Mesenchymal stem cell (in vitro differentiated cells and primary cell): ENCODE measurements around the gene PARPBP.
A peak's percentile ranks its signal among the peaks of the same experiment; 100 is the strongest.

Source experiments
- DNase-seq: peaks from one replicate; pipeline ENCODE4 v3.0.0-alpha.2; 2013
- H2AFZ ChIP-seq: one replicate; pipeline ENCODE4 v1.6.1; 2013; ENCODE audit warnings: low read depth, mild to moderate bottlenecking, control low read depth, inconsistent platforms, low read length, moderate library complexity
- H2AK5ac ChIP-seq: 2 replicates; pipeline ENCODE4 v1.6.1; 2013; ENCODE audit warnings: low read length, moderate library complexity, mild to moderate bottlenecking, inconsistent platforms; ENCODE audit not compliant: severe bottlenecking
- H2BK120ac ChIP-seq: one replicate; pipeline ENCODE4 v1.6.1; 2013; ENCODE audit warnings: low read depth, mild to moderate bottlenecking, inconsistent platforms, low read length, moderate library complexity
- H2BK12ac ChIP-seq, 2 experiments: one replicate each; pipeline ENCODE4 v1.6.1; 2013; ENCODE audit warnings: inconsistent platforms in 2 of 2, low read length in 2 of 2, mild to moderate bottlenecking in 2 of 2, moderate library complexity in 2 of 2, control low read depth in 1 of 2
- H2BK15ac ChIP-seq: one replicate; pipeline ENCODE4 v1.6.1; 2013; ENCODE audit warnings: mild to moderate bottlenecking, low read depth, inconsistent platforms; ENCODE audit not compliant: poor library complexity, severe bottlenecking
- H2BK5ac ChIP-seq: 2 replicates; pipeline ENCODE4 v1.6.1; 2013; ENCODE audit warnings: low read depth, mild to moderate bottlenecking, low read length, control low read depth, inconsistent platforms; ENCODE audit not compliant: poor library complexity, severe bottlenecking
- H3K14ac ChIP-seq, 2 experiments: one replicate each; pipeline ENCODE4 v1.6.1; 2013; ENCODE audit warnings: inconsistent platforms in 2 of 2, low read length in 2 of 2, control low read depth in 1 of 2, mild to moderate bottlenecking in 1 of 2, moderate library complexity in 1 of 2
- H3K18ac ChIP-seq, 2 experiments: one replicate each; pipeline ENCODE4 v1.6.1; 2013; ENCODE audit warnings: inconsistent platforms in 2 of 2, low read length in 2 of 2, control low read depth in 1 of 2, low read depth in 1 of 2, mild to moderate bottlenecking in 1 of 2
- H3K23ac ChIP-seq, 2 experiments: one replicate each; pipeline ENCODE4 v1.6.1; 2013; ENCODE audit warnings: inconsistent platforms in 2 of 2, low read length in 2 of 2, mild to moderate bottlenecking in 2 of 2, moderate library complexity in 2 of 2, control low read depth in 1 of 2
- H3K27ac ChIP-seq: 2 replicates; pipeline ENCODE4 v1.5.1; 2013; ENCODE audit warnings: mild to moderate bottlenecking, moderate library complexity, low read length, control low read depth, inconsistent platforms; ENCODE audit not compliant: poor library complexity, severe bottlenecking
- H3K27me3 ChIP-seq, 2 experiments: 2 replicates each; pipeline versions ENCODE4 v1.6.1 to v1.7.0; 2013; ENCODE audit warnings: low read length in 2 of 2, mild to moderate bottlenecking in 2 of 2, moderate library complexity in 2 of 2, control low read depth in 1 of 2, inconsistent platforms in 1 of 2; ENCODE audit not compliant: control insufficient read depth in 1 of 2, insufficient read depth in 1 of 2
- H3K36me3 ChIP-seq, 2 experiments: 2 replicates each; pipeline versions ENCODE4 v1.6.1 to v1.7.0; 2013; ENCODE audit warnings: low read length in 2 of 2, control low read depth in 1 of 2, inconsistent platforms in 1 of 2, low read depth in 1 of 2, mild to moderate bottlenecking in 1 of 2; ENCODE audit not compliant: insufficient read depth in 2 of 2, control insufficient read depth in 1 of 2
- H3K4ac ChIP-seq, 2 experiments: one replicate each; pipeline ENCODE4 v1.6.1; 2013; ENCODE audit warnings: inconsistent platforms in 2 of 2, low read length in 2 of 2, mild to moderate bottlenecking in 2 of 2, moderate library complexity in 2 of 2, control low read depth in 1 of 2, low read depth in 1 of 2
- H3K4me1 ChIP-seq: 2 replicates; pipeline ENCODE4 v1.6.1; 2013; ENCODE audit warnings: low read depth, low read length, control low read depth; ENCODE audit not compliant: control insufficient read depth, insufficient read depth
- H3K4me2 ChIP-seq: 2 replicates; pipeline ENCODE4 v1.6.1; 2013; ENCODE audit warnings: low read length, mild to moderate bottlenecking, inconsistent platforms; ENCODE audit not compliant: poor library complexity, severe bottlenecking
- H3K4me3 ChIP-seq, 2 experiments: 2 replicates each; pipeline versions ENCODE4 v1.5.1 to v1.7.0; 2013; ENCODE audit warnings: low read length in 2 of 2, mild to moderate bottlenecking in 2 of 2, control low read depth in 1 of 2, low read depth in 1 of 2; ENCODE audit not compliant: insufficient read depth in 1 of 2
- H3K79me1 ChIP-seq: replicated peaks from 2 replicates; pipeline ENCODE4 v1.6.1; 2013; ENCODE audit warnings: mild to moderate bottlenecking, control low read depth, low read length, inconsistent platforms; ENCODE audit not compliant: poor library complexity, severe bottlenecking
- H3K9ac ChIP-seq: 2 replicates; pipeline ENCODE4 v1.7.0; 2013; ENCODE audit warnings: mild to moderate bottlenecking, low read length, moderate library complexity
- H3K9me3 ChIP-seq: 2 replicates; pipeline ENCODE4 v1.7.0; 2013; ENCODE audit warnings: mild to moderate bottlenecking, low read length; ENCODE audit not compliant: control insufficient read depth
- H4K8ac ChIP-seq: one replicate; pipeline ENCODE4 v1.6.1; 2013; ENCODE audit warnings: inconsistent platforms, mild to moderate bottlenecking, low read length, moderate library complexity
- H4K91ac ChIP-seq: one replicate; pipeline ENCODE4 v1.6.1; 2013; ENCODE audit warnings: mild to moderate bottlenecking, low read length, inconsistent platforms
- WGBS: methylation state at CpG from one replicate; pipeline ENCODE4 v1.1.7; 2013; ENCODE audit warnings: mixed read lengths; 5-methylcytosine and 5-hydroxymethylcytosine counted together

PARPBP gene

GRCh38 chr12:102197789-102198188 is 77.8 kb downstream of the PARPBP start, which contains the start of gene PMCH:
PMCH (minus strand) TSS chr12:102197833; CDS start chr12:102197770, 63 bp downstream.
- Histone ChIP-seq H2BK120ac (no peak within 1 kb of the TSS), H3K14ac (no peak within 1 kb of the TSS), H4K8ac (no peak within 1 kb of the TSS), H2AK5ac (no peak within 1 kb of the TSS), H2AFZ (no peak within 1 kb of the TSS), H3K4ac (no peak within 1 kb of the TSS), H3K23ac (no peak within 1 kb of the TSS), H3K9ac (no peak within 1 kb of the TSS), H3K4me1 (no peaks in the 10 kb centered on the region), H3K79me1 (no peaks in the 10 kb centered on the region), H2BK15ac (no peak within 1 kb of the TSS), H3K18ac (no peak within 1 kb of the TSS), H3K4me3 (no peak within 1 kb of the TSS), H2BK12ac (no peak within 1 kb of the TSS), H3K27me3 (no peaks in the 10 kb centered on the region), H3K9me3 (no peaks in the 10 kb centered on the region), H3K36me3 (no peaks in the 10 kb centered on the region), H3K27ac (no peak within 1 kb of the TSS), H4K91ac (no peak within 1 kb of the TSS), H3K4me2 (no peak within 1 kb of the TSS), H2BK5ac (no peak within 1 kb of the TSS)
- peak; percentile 21 for DNase-seq
- no CpG with 5 or more reads among the region's 1 CpG for WGBS

GRCh38 chr12:102201436-102202061 is 81.6 kb downstream of the PARPBP start:
- Histone ChIP-seq H4K8ac (no peak overlapping the region), H3K14ac (no peak overlapping the region), H3K23ac (no peak overlapping the region), H4K91ac (no peak overlapping the region), H2BK15ac (no peak overlapping the region), H3K4me1 (no peaks in the 10 kb centered on the region), H3K4ac (no peak overlapping the region), H3K27me3 (no peaks in the 10 kb centered on the region), H2AK5ac (no peak overlapping the region), H3K18ac (no peak overlapping the region), H3K27ac (no peak overlapping the region), H2BK5ac (no peak overlapping the region), H2AFZ (no peak overlapping the region), H3K9ac (no peak overlapping the region), H3K79me1 (no peaks in the 10 kb centered on the region), H2BK12ac (no peak overlapping the region), H3K9me3 (no peaks in the 10 kb centered on the region), H3K4me3 (no peak overlapping the region), H2BK120ac (no peak overlapping the region), H3K36me3 (no peaks in the 10 kb centered on the region), H3K4me2 (no peak overlapping the region)
- DNase-seq, result no peak
- WGBS, result 93% methylated on average over 3 of the region's 3 CpGs

DNA sequence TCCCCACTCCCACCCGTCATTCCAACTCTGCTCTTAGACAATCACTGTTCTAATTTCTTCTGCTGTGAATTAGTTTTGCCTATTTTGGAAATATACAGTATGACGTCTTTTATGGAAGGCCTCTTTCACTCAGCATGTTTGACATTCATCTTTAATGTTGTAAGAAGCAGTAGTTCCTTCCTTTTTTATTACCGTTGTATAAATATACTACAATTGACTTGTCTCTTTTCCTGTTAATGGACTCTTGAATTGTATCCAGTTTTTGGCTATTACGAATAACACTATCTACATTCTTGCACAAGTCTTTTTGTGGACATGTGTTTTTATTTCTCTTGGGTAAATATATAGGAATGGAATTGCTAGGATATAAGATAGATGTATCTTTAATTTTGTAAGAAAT is 82.6 kb downstream of the PARPBP start:
- Histone ChIP-seq H3K14ac (no peak overlapping the region), H3K4me2 (no peak overlapping the region), H3K23ac (no peak overlapping the region), H4K8ac (no peak overlapping the region), H3K4me1 (no peaks in the 10 kb centered on the region), H3K27ac (no peak overlapping the region), H2BK12ac (no peak overlapping the region), H2BK120ac (no peak overlapping the region), H2AK5ac (no peak overlapping the region), H3K9me3 (no peaks in the 10 kb centered on the region), H3K9ac (no peak overlapping the region), H3K4me3 (no peak overlapping the region), H2BK5ac (no peak overlapping the region), H2BK15ac (no peak overlapping the region), H3K79me1 (no peaks in the 10 kb centered on the region), H2AFZ (no peak overlapping the region), H3K36me3 (no peaks in the 10 kb centered on the region), H3K4ac (no peak overlapping the region), H3K27me3 (no peaks in the 10 kb centered on the region), H3K18ac (no peak overlapping the region), H4K91ac (no peak overlapping the region)
- WGBS, result no CpG with 5 or more reads among the region's 4 CpGs
- DNase-seq, result no peak

DNA sequence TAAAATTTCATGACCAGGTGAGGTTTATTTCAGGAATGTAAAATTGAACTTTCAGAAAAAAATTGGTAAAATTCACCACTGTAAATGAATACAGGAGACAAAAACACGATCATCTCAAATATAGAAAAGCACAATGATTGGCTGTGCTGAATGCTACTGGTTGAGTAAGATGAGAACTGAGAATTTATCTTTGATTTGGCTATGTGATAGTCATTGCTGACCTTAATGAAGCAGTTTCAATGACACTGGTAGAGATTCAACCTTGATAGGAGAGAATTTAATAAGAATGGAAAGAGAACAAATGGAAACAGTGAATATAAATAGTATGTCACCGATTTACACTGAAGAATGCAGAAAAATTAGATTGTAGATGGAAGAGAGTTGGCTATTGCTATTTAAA is 84.0 kb downstream of the PARPBP start:
- H2BK120ac ChIP-seq, result no peak overlapping the region
- no peak overlapping the region for H3K4me3 ChIP-seq
- H3K14ac ChIP-seq, result no peak overlapping the region
- WGBS, result 97% methylated on average over 2 of the region's 2 CpGs
- H3K36me3 ChIP-seq, result no peaks in the 10 kb centered on the region
- H3K27me3 ChIP-seq, result no peaks in the 10 kb centered on the region
- H3K18ac ChIP-seq, result no peak overlapping the region
- H3K23ac ChIP-seq, result no peak overlapping the region
- H3K4me1 ChIP-seq, result no peaks in the 10 kb centered on the region
- H3K9me3 ChIP-seq, result peaks cover 7% of the 10 kb centered on the region
- no peak overlapping the region for H3K27ac ChIP-seq
- H3K4me2 ChIP-seq, result no peak overlapping the region
- H2AFZ ChIP-seq, result no peak overlapping the region
- DNase-seq, result no peak
- H4K91ac ChIP-seq, result no peak overlapping the region
- no peak overlapping the region for H3K4ac ChIP-seq
- H3K9ac ChIP-seq, result no peak overlapping the region
- no peak overlapping the region for H2BK15ac ChIP-seq
- H2AK5ac ChIP-seq, result no peak overlapping the region
- H3K79me1 ChIP-seq, result no peaks in the 10 kb centered on the region
- H4K8ac ChIP-seq, result no peak overlapping the region
- no peak overlapping the region for H2BK5ac ChIP-seq
- H2BK12ac ChIP-seq, result no peak overlapping the region
